NT2/D1 (cell line): ENCODE measurements around the gene USP15.

Experiments
- SUZ12 ChIP-seq: IDR thresholded peaks from 2 replicates; pipeline ENCODE4 v1.6.1; 2011; ENCODE audit not compliant: insufficient read length, insufficient read depth; ENCODE audit errors: extremely low read depth
- YY1 ChIP-seq: IDR thresholded peaks from 2 replicates; pipeline ENCODE4 v1.6.1; 2011; ENCODE audit not compliant: insufficient read length, insufficient read depth
- ZNF274 ChIP-seq: IDR thresholded peaks from 2 replicates; pipeline ENCODE4 v1.6.1; 2011; ENCODE audit warnings: mild to moderate bottlenecking, low read depth, low read length

DNA sequence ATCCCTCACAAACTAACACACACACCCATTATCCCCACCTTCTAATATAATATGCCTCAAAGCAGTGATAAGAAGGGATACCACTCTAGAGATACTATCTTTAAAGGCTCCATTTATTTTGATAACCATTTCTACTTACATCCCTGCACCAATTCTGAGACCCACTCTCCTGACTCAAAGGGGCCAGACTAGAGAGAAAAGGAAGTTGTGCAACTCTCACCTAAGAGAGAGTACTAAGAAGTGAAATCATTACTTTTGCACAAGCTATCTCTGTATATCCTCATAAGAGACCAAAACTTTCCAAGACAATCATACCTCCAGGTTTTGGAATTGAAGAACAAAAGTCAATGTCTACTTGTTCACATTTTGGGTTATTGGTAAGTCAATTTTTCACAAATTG, 45.4 kb upstream of the USP15 start:
- TF ChIP-seq ZNF274 (no peak), SUZ12 (no peak), YY1 (no peak)
